Measurements from ENCODE around the gene CCR8.
"Not testable (repeated sequence)": the region's sequence is repeated elsewhere in the genome, so short reads cannot be mapped to it uniquely, and the experiment has no call there.

The CCR8 gene

DNA sequence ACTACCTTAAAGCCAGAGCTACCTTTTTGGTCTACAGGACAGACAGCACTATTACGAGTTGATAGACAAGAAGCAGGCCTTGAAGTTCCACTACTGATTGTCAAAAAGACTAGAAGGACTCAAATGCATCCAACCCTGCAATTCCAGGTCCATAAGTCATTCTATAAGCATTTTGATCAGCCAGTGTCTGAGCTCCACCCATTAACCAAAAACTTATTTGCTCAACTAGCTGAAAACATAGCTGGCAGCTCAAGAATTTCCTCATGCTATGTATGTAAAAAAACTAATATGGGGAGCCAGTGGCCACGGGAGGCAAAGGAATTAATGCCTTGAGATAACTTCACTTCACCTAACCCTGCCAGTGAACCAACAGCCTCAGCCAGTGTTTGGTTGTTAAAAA lies 21.6 kb downstream of the CCR8 start:
- not testable (repeated sequence) for FAIRE-seq

DNA sequence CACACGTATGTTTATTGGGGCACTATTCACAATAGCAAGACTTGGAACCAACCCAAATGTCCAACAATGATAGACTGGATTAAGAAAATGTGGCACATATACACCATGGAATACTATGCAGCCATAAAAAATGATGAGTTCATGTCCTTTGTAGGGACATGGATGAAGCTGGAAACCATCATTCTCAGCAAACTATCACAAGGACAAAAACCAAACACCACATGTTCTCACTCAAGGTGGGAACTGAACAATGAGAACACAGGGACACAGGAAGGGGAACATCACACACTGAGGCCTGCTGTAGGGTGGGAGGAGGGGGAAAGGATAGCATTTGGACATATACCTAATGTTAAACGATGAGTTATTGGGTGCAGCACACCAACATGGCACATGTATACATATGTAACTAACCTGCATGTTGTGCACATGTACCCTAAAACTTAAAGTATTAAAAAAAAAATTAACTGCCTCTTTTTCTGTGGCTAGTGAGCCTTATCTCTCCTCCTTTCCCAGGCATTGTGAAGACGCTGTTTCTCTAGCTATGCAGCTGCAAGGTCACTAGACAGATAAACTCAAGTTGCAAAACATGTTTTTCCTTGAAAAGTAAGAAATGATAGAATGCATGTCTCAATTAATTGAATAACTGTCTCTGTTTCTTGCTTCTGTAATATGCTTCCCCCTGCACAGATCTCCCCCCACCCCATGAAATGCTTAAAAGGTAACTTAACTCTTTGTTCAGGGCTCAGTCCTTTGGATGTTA lies 23.8 kb downstream of the CCR8 start:
- FAIRE-seq, result not testable (repeated sequence)

DNA sequence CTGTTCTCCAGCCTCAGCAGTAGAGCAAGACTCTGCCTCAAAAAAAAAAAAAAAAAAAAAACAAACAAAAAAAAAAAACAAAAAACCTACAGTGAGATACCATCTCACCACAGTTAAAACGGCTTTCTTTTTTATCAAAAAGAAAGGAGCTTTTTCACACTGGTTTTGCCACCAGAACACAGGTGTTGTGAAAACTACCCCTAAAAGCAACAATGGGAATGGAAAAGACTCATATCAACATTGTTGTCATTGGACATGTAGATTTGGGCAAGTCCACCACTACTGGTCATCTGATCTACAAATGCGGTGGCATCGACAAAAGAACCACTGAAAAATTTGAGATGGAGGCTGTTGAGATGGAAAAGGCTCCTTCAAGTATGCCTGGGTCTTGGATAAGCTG lies 28.8 kb downstream of the CCR8 start:
- FAIRE-seq, result no peak

DNA sequence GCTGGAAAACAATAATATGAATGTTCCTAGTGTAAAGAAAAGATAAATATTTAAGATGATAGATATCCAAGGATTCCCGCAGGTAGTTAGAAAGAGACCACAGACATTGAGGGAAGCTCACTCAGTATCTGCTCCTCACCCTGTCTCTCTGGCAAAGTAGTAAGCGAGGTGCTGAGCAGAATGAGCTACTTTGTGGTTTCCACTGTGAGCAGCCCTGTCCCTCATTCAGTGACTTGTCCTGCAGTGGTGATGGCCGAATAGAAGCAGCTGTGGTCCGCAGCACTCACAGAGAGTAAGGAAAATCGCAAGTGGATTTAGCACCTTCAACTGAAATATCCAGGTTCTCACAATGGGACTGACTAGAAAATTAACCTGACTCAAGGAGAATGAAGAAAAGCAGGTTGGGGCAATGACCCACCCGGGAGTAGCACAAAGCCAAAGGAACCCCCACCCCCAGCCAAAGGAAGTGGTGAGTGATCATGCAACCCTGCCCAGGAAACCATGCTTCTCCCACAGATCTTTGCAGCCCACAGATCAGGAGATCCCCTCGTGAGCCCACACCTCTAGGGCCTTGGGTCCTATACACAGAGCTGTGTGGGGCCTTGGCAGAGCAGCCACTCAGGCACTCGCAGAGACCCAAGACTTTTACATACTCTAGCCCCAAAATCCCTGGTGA lies 31.9 kb downstream of the CCR8 start:
- no peak for FAIRE-seq

DNA sequence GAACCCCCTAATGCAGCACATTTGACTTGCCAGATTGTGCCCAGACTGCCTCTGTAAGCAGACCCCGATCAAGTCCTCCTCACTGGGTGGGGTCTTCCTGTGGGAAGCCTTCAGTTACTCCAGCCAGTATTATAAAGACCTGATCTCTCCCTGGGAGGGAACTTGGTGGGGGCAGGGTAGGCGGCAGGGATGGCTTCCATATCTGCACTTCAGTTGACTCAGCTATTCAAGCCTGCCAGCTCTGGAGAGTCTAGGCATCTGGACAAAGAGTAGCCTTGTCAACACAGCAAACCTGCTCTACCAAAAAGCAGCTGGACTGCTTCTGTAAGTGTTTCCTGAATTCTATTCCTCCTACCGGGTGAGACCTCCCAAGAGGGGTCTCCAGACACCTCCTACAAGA lies 32.7 kb downstream of the CCR8 start:
- FAIRE-seq, result no peak

DNA sequence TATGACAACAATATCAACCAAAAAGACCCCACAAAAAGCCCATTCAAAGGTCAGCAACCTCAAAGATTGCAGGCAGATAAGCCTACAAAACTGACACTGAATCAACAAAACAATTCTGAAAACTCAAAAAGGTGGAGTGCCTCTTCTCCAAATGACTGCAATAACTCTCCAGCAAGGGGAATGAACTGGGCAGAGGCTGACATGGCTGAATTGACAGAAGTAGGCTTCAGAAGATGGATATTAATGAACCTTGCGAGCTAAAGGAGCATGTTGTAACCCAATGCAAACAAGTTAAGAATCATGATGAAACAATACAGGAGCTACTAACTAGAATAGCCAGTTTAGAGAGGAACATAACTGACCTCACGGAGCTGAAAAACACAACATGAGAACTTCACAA lies 33.3 kb downstream of the CCR8 start:
- no peak for FAIRE-seq

DNA sequence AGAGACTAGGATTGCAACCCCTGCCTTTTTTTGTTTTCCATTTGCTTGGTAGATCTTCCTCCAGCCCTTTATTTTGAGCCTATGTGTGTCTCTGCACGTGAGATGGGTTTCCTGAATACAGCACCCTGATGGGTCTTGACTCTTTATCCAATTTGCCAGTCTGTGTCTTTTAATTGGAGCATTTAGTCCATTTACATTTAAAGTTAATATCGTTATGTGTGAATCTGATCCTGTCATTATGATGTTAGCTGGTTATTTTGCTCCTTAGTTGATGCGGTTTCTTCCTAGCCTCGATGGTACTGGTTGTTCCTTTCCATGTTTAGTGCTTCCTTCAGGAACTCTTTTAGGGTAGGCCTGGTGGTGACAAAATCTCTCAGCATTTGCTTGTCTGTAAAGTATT lies 40.9 kb downstream of the CCR8 start:
- not testable (repeated sequence) for FAIRE-seq

DNA sequence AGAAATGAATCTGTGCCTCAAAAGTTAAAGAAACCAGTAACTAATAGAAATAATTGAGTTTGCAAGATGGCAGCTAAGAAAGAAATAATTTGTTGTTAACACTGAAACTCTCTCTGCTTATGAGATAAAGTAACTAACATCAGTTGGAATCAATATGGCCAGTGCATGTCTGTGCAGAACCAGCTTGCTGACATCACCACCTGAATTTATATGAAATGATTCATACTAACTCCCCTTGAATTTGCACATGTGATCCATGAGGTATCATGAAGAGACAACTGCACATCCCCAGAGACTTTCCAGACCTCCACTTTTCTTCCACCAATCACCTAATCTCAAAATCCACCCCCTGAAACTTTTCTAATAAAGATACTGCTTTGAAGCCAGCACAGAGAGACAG lies 43.3 kb downstream of the CCR8 start:
- no peak for FAIRE-seq

DNA sequence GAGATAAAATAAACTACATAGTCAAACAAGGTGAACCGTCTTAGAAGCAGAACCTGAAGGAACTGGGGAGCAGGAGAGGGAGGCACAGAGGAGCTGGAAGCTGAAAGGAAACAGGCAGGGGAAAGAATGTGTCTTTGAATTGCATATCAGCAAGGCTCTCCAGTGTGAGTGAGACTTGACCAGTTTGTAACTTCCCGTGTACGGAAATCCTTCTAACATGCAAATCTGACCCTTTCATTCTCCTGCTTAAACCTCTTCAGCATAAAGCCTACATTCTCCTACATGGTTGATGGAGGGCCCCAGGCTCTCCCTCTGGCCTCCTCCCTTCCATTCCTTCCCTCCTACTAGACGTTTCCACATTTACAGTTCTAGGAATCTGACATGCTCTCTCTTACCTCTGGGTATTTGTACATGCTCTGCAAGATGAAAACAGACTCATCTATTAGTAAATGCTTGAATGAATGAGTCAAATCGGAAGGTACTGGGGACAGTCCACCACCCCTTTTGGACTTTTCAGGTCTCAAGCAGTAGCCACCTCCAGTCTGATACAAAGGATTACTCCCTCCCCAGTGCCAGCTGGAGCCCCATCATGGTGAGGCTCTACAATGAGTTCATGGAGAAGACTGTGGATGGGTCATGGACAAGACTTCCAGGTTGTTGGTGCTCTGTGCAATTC lies 47.6 kb downstream of the CCR8 start:
- no peak for FAIRE-seq

DNA sequence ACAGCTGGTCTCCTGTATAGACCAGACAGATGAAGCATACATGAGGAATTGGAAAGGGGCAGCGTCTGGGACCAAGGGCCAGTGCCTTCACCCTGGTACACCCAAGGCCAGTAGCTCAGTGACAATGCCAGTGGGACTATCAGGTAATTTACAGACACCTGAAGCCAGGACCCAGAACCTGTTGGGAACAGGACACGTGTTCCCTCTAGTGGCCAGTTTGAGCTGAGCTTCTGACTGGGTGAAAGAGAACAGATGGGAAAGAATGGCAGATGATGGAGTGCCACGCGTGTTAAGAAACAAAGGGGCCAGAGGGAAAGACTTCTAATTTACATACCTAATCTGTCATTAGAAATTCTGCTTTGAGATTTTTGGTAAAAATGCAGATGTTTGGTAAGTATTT lies 48.6 kb downstream of the CCR8 start:
- FAIRE-seq, result no peak

DNA sequence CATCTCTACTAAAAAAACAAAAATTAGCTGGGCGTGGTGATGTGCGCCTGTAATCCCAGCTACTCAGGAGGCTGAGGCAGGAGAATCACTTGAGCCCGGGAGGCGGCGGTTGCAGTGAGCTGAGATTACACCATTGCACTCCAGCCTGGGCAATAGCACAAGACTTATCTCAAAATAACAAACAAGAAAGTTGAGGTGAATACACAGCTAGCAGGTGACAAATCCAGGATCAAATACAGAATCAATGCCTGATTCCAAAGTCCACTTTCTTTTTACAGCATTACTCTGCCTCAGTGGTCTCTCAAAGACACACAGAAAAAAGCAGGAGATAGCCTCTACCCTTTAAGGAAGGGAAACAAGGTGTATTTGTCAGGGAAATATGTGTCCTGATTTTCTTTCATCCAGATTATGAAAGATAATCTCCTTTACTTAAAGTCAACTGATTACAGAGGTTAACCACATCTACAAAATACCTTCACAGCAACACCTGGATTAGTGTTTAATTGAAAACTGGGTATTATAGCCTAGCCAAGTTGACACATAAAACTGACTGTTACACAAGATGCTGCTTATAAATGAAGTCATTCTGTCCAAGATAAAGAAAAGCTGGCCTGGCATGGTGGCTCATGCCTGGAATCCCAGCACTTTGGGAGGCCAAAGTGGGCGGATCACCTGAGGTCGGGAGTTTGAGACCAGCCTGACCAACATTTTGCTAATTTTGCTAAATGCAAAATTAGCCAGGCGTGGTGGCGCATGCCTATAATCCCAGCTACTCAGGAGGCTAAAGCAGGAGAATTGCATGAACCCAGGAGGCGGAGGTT lies 49.7 kb downstream of the CCR8 start:
- no peak for FAIRE-seq

DNA sequence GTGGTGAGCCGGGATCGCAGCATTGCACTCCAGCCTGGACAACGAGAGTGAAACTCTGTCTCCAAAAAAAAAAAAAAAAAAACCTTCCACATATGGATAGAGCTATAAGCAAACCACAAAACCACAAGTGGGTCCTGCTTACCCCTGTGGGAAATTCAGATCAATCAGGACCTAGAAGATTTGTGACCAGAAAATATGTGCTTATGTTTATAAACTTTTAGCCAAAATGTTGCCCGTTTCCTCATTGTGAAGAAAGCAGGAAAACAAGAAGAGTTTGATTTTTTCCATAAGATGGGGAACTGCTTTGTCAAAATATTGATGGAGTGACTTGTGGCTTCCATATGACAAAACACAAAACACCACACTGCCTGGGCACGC lies 50.3 kb downstream of the CCR8 start:
- FAIRE-seq, result no peak

DNA sequence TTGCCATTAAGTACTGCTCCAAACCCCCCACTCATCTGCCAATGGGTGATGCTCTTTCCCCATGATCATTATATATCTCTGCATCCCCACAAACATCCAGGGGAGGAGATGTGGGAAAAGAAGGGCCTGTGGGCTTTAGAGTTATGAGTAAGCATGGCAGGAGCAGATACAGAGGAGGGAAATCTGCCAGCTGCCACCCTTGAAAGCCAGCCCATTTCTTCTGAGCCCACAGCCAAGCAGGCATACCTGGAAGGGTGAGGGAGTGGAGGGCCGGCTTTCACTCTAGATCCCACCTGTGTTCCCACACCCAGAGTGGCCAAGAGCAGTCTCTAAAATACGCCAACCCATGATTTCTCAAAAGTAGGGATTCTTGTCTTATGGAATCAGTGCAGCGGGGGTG lies 51.9 kb downstream of the CCR8 start:
- no peak for FAIRE-seq

Data from islet of Langerhans (tissue), 1 donor.